ENCODE measurements around the gene COL19A1. TPM values are rescaled to one million over a fixed set of nuclear protein-coding genes. Genes with fewer than 3 reads are reported as not detected.

COL19A1 gene
- total RNA-seq, 2 donors from 2014 or later: 0.42 TPM; not detected in 1

GRCh38 chr6:70103798-70104197 is 237.4 kb downstream of the COL19A1 start:
- H3K36me3 Mint-ChIP-seq: no peaks in the 10 kb centered on the region
- no peaks in the 10 kb centered on the region for H3K4me1 Mint-ChIP-seq (ENCODE audit: low read depth in 2 of 2)
- no peak for ATAC-seq
- no peaks in the 10 kb centered on the region for H3K9me3 Mint-ChIP-seq
- H3K27ac Mint-ChIP-seq: no peak overlapping the region
- no peaks in the 10 kb centered on the region for H3K27me3 Mint-ChIP-seq
- DNase-seq (ENCODE audit: low spot score): no peak
- H3K4me3 Mint-ChIP-seq: no peak overlapping the region

GRCh38 chr6:70107852-70108629 is 241.7 kb downstream of the COL19A1 start:
- H3K4me1 Mint-ChIP-seq (ENCODE audit: low read depth in 2 of 2): no peaks in the 10 kb centered on the region
- DNase-seq (ENCODE audit: low spot score): no peak
- H3K27ac Mint-ChIP-seq: no peak overlapping the region
- no peak overlapping the region for H3K4me3 Mint-ChIP-seq
- H3K36me3 Mint-ChIP-seq: no peaks in the 10 kb centered on the region
- H3K27me3 Mint-ChIP-seq: peaks cover 0 to 6% of the 10 kb centered on the region in 2 donors
- no peaks in the 10 kb centered on the region for H3K9me3 Mint-ChIP-seq
- ATAC-seq: no peak

GRCh38 chr6:70110126-70111022 is 244.0 kb downstream of the COL19A1 start:
- H3K36me3 Mint-ChIP-seq: no peaks in the 10 kb centered on the region
- no peak for ATAC-seq
- no peaks in the 10 kb centered on the region for H3K9me3 Mint-ChIP-seq
- DNase-seq (ENCODE audit: low spot score): no peak
- no peaks in the 10 kb centered on the region for H3K4me1 Mint-ChIP-seq (ENCODE audit: low read depth in 2 of 2)
- no peak overlapping the region for H3K4me3 Mint-ChIP-seq
- peaks cover 2 to 6% of the 10 kb centered on the region in 2 donors for H3K27me3 Mint-ChIP-seq
- no peak overlapping the region for H3K27ac Mint-ChIP-seq

GRCh38 chr6:70111737-70112136 is 245.4 kb downstream of the COL19A1 start:
- DNase-seq (ENCODE audit: low spot score): no peak
- ATAC-seq: no peak
- no peak overlapping the region for H3K4me3 Mint-ChIP-seq
- no peak overlapping the region for H3K27ac Mint-ChIP-seq
- H3K9me3 Mint-ChIP-seq: peaks cover 1% of the 10 kb centered on the region
- no peaks in the 10 kb centered on the region for H3K36me3 Mint-ChIP-seq
- H3K4me1 Mint-ChIP-seq (ENCODE audit: low read depth in 2 of 2): no peaks in the 10 kb centered on the region
- H3K27me3 Mint-ChIP-seq: peaks cover 2 to 6% of the 10 kb centered on the region in 2 donors

- Mint-ChIP-seq H3K4me1 (ENCODE audit: low read depth in 2 of 2) (no peaks in the 10 kb centered on the region), H3K9me3 (peaks cover 3% of the 10 kb centered on the region), H3K36me3 (no peaks in the 10 kb centered on the region), H3K27ac (no peak overlapping the region), H3K4me3 (no peak overlapping the region), H3K27me3 (peaks cover 2 to 6% of the 10 kb centered on the region in 2 donors)
- no peak for DNase-seq (ENCODE audit: low spot score)
- ATAC-seq: no peak
Measured at GRCh38 chr6:70112716-70113115, 246.4 kb downstream of the COL19A1 start.

- no peak overlapping the region for H3K4me3 Mint-ChIP-seq
- H3K9me3 Mint-ChIP-seq: peaks cover 3% of the 10 kb centered on the region
- no peak for ATAC-seq
Measured at GRCh38 chr6:70113171-70113570, 246.8 kb downstream of the COL19A1 start.

GRCh38 chr6:70118670-70119069 is 252.3 kb downstream of the COL19A1 start:
- H3K9me3 Mint-ChIP-seq: peaks cover 3% of the 10 kb centered on the region
- peaks cover 0 to 2% of the 10 kb centered on the region in 2 donors for H3K27me3 Mint-ChIP-seq
- no peak overlapping the region for H3K27ac Mint-ChIP-seq
- H3K36me3 Mint-ChIP-seq: no peaks in the 10 kb centered on the region
- ATAC-seq: no peak
- DNase-seq (ENCODE audit: low spot score): no peak
- no peak overlapping the region for H3K4me3 Mint-ChIP-seq
- no peaks in the 10 kb centered on the region for H3K4me1 Mint-ChIP-seq (ENCODE audit: low read depth in 2 of 2)

More at GRCh38 chr6:70113171-70113570, 246.8 kb downstream of the COL19A1 start:
- H3K4me1 Mint-ChIP-seq (ENCODE audit: low read depth in 2 of 2): no peaks in the 10 kb centered on the region
- no peaks in the 10 kb centered on the region for H3K36me3 Mint-ChIP-seq
- DNase-seq (ENCODE audit: low spot score): no peak
- no peak overlapping the region for H3K27ac Mint-ChIP-seq
- peaks cover 2 to 6% of the 10 kb centered on the region in 2 donors for H3K27me3 Mint-ChIP-seq

- H3K4me3 Mint-ChIP-seq: no peak overlapping the region
- H3K27ac Mint-ChIP-seq: no peak overlapping the region
- H3K4me1 Mint-ChIP-seq (ENCODE audit: low read depth in 2 of 2): no peaks in the 10 kb centered on the region
- no peaks in the 10 kb centered on the region for H3K36me3 Mint-ChIP-seq
- H3K27me3 Mint-ChIP-seq: peaks cover 0 to 2% of the 10 kb centered on the region in 2 donors
- DNase-seq (ENCODE audit: low spot score): no peak
- ATAC-seq: no peak
- peaks cover 3% of the 10 kb centered on the region for H3K9me3 Mint-ChIP-seq
Measured at GRCh38 chr6:70119218-70119835, 253.0 kb downstream of the COL19A1 start.

- no peaks in the 10 kb centered on the region for H3K9me3 Mint-ChIP-seq
- H3K27ac Mint-ChIP-seq: no peak overlapping the region
- no peaks in the 10 kb centered on the region for H3K27me3 Mint-ChIP-seq
- no peak for DNase-seq (ENCODE audit: low spot score)
- ATAC-seq: no peak
- H3K36me3 Mint-ChIP-seq: no peaks in the 10 kb centered on the region
- H3K4me1 Mint-ChIP-seq (ENCODE audit: low read depth in 2 of 2): no peaks in the 10 kb centered on the region
- no peak overlapping the region for H3K4me3 Mint-ChIP-seq
Measured at GRCh38 chr6:70124443-70124842, 258.1 kb downstream of the COL19A1 start.

GRCh38 chr6:70124882-70125545 is 258.7 kb downstream of the COL19A1 start:
- Mint-ChIP-seq H3K4me3 (no peak overlapping the region), H3K4me1 (ENCODE audit: low read depth in 2 of 2) (no peaks in the 10 kb centered on the region), H3K36me3 (no peaks in the 10 kb centered on the region), H3K27me3 (no peaks in the 10 kb centered on the region), H3K9me3 (no peaks in the 10 kb centered on the region), H3K27ac (no peak overlapping the region)
- ATAC-seq (no peak), DNase-seq (ENCODE audit: low spot score) (no peak)

GRCh38 chr6:70125602-70126001 is 259.2 kb downstream of the COL19A1 start:
- no peak overlapping the region for H3K27ac Mint-ChIP-seq
- no peaks in the 10 kb centered on the region for H3K4me1 Mint-ChIP-seq (ENCODE audit: low read depth in 2 of 2)
- no peaks in the 10 kb centered on the region for H3K9me3 Mint-ChIP-seq
- no peak overlapping the region for H3K4me3 Mint-ChIP-seq
- DNase-seq (ENCODE audit: low spot score): no peak
- ATAC-seq: no peak
- no peaks in the 10 kb centered on the region for H3K36me3 Mint-ChIP-seq
- no peaks in the 10 kb centered on the region for H3K27me3 Mint-ChIP-seq

GRCh38 chr6:70129341-70129740 is 263.0 kb downstream of the COL19A1 start:
- no peaks in the 10 kb centered on the region for H3K27me3 Mint-ChIP-seq
- DNase-seq (ENCODE audit: low spot score) (no peak), ATAC-seq (no peak)
- no peak overlapping the region for H3K27ac Mint-ChIP-seq
- H3K36me3 Mint-ChIP-seq: no peaks in the 10 kb centered on the region
- H3K9me3 Mint-ChIP-seq: no peaks in the 10 kb centered on the region
- H3K4me1 Mint-ChIP-seq (ENCODE audit: low read depth in 2 of 2): no peaks in the 10 kb centered on the region
- H3K4me3 Mint-ChIP-seq: no peak overlapping the region

GRCh38 chr6:70130865-70131264 is 264.5 kb downstream of the COL19A1 start:
- ATAC-seq: no peak
- H3K4me3 Mint-ChIP-seq: no peak overlapping the region
- H3K4me1 Mint-ChIP-seq (ENCODE audit: low read depth in 2 of 2): no peaks in the 10 kb centered on the region
- H3K36me3 Mint-ChIP-seq: no peaks in the 10 kb centered on the region
- DNase-seq (ENCODE audit: low spot score): no peak
- no peak overlapping the region for H3K27ac Mint-ChIP-seq
- no peaks in the 10 kb centered on the region for H3K27me3 Mint-ChIP-seq
- no peaks in the 10 kb centered on the region for H3K9me3 Mint-ChIP-seq
